HepG2 (cell line): ENCODE results near the gene MIX23. TPM values are rescaled to one million over a fixed set of nuclear protein-coding genes. Genes with fewer than 3 reads are reported as not detected.

ENCODE experiments used
- ARHGAP35 ChIP-seq: sonication (generic); formaldehyde crosslinking; IDR thresholded peaks from 2 replicates; pipeline ENCODE4 v1.9.0; 2022; ENCODE audit warnings: mild to moderate bottlenecking, inconsistent platforms, moderate library complexity, missing genetic modification reagents, borderline replicate concordance
- CCDC6 ChIP-seq: sonication (generic); formaldehyde crosslinking; IDR thresholded peaks from 2 replicates; pipeline ENCODE4 v1.8.1; 2022; ENCODE audit warnings: mild to moderate bottlenecking, missing genetic modification reagents, moderate library complexity
- DDIT3 ChIP-seq: sonication (generic); formaldehyde crosslinking; IDR thresholded peaks from 2 replicates; pipeline ENCODE4 v1.4.0; 2020; ENCODE audit warnings: mild to moderate bottlenecking, missing genetic modification reagents
- MIER2 ChIP-seq: IDR thresholded peaks from 2 replicates; pipeline ENCODE4 v1.6.1; 2016; ENCODE audit warnings: missing biosample characterization, missing genetic modification reagents
- NCOA1 ChIP-seq: sonication (generic); formaldehyde crosslinking; IDR thresholded peaks from 2 replicates; pipeline ENCODE4 v1.9.0; 2021; ENCODE audit warnings: missing genetic modification reagents
- PRDM10 ChIP-seq: sonication (generic); formaldehyde crosslinking; IDR thresholded peaks from 2 replicates; pipeline ENCODE4 v1.4.0; 2020; ENCODE audit warnings: low read depth, missing genetic modification reagents
- RARA ChIP-seq: IDR thresholded peaks from 2 replicates; pipeline ENCODE4 v1.6.1; 2016; ENCODE audit warnings: missing genetic modification reagents, missing compliant biosample characterization
- RFXAP ChIP-seq: sonication (generic); formaldehyde crosslinking; IDR thresholded peaks from 2 replicates; pipeline ENCODE4 v1.4.0; 2020; ENCODE audit warnings: missing genetic modification reagents, borderline replicate concordance
- SNAPC5 ChIP-seq: sonication (generic); formaldehyde crosslinking; IDR thresholded peaks from 2 replicates; pipeline ENCODE4 v1.8.1; 2023; ENCODE audit warnings: mild to moderate bottlenecking, missing genetic modification reagents, borderline replicate concordance
- USF2 ChIP-seq, 2 experiments: sonication (generic) in 1 of 2; formaldehyde crosslinking in 1 of 2; IDR thresholded peaks; 2 replicates each; pipeline versions ENCODE4 v1.5.1 to v1.6.1; 2011 to 2020; ENCODE audit warnings: borderline replicate concordance in 1 of 2, low read depth in 1 of 2, low read length in 1 of 2, mild to moderate bottlenecking in 1 of 2, missing genetic modification reagents in 1 of 2, moderate library complexity in 1 of 2
- ZBTB26 ChIP-seq: IDR thresholded peaks from 2 replicates; pipeline ENCODE4 v1.6.1; 2016; ENCODE audit warnings: missing compliant biosample characterization, missing genetic modification reagents, borderline replicate concordance
- ZIK1 ChIP-seq: sonication (generic); formaldehyde crosslinking; IDR thresholded peaks from 2 replicates; pipeline ENCODE4 v1.5.0; 2020; ENCODE audit warnings: mild to moderate bottlenecking, low read depth, missing genetic modification reagents, borderline replicate concordance
- ZMAT5 ChIP-seq: sonication (generic); formaldehyde crosslinking; IDR thresholded peaks from 2 replicates; pipeline ENCODE4 v1.5.0; 2020; ENCODE audit warnings: mild to moderate bottlenecking, low read depth, missing genetic modification reagents, borderline replicate concordance
- ZNF263 ChIP-seq: sonication (generic); formaldehyde crosslinking; IDR thresholded peaks from 2 replicates; pipeline ENCODE4 v1.4.0; 2020; ENCODE audit warnings: missing genetic modification reagents
- ZNF556 ChIP-seq: sonication (generic); formaldehyde crosslinking; IDR thresholded peaks from 2 replicates; pipeline ENCODE4 v1.4.0; 2020; ENCODE audit warnings: mild to moderate bottlenecking, missing genetic modification reagents, borderline replicate concordance
- ZNF710 ChIP-seq: sonication (generic); formaldehyde crosslinking; IDR thresholded peaks from 2 replicates; pipeline ENCODE4 v1.5.0; 2020; ENCODE audit warnings: mild to moderate bottlenecking, missing genetic modification reagents, borderline replicate concordance
- polyA plus RNA-seq, 8 experiments: library from polyadenylated mRNA; depleted of rRNA in 3 of 8; stranded (reverse) in 7 of 8; unstranded in 1 of 8; fragments of >200 nt; fragmentation: Illumina TruSeq in 4 of 8; extraction: Trizol in 4 of 8; gene quantifications; 2 replicates each; pipeline versions ENCODE4 v1.2.1 to v1.2.3, GENCODE V29; 2011 to 2016; ENCODE audit warnings: low read depth in 4 of 8, missing spikeins in 1 of 8, mixed read lengths in 1 of 8; ENCODE audit not compliant: insufficient read depth in 1 of 8
- total RNA-seq, 5 experiments: library from RNA; depleted of rRNA; stranded (reverse); fragments of >200 nt; fragmentation: Illumina TruSeq; extraction: Trizol; gene quantifications; 2 replicates each; pipeline ENCODE4 v1.2.3, GENCODE V29; 2016; ENCODE audit warnings: low read depth in 1 of 5

The MIX23 gene
- total and polyA plus RNA-seq, 2 of the 13 experiments (the other 11 are each of a cell fraction or from before 2014, with no cell fraction given) = 20.0 to 152 TPM

- TF ChIP-seq ZIK1 (CRISPR knock-in tag) (peak; percentile 33; the same call in 1 of the 2 replicates), MIER2 (CRISPR knock-in tag) (0 out of 2 replicates have a peak, but pooled peaks have one; percentile 65), ZNF710 (CRISPR knock-in tag) (peak; percentile 85; the same call in 1 of the 2 replicates), ZNF263 (CRISPR knock-in tag) (peak; percentile 53; the same call in 1 of the 2 replicates), CCDC6 (CRISPR knock-in tag) (peak; percentile 91), ZMAT5 (no peak), ZNF556 (CRISPR knock-in tag) (peak; percentile 95), USF2 (IDR thresholded peaks at IDR 0.05; ENCODE audit: low read depth, low read length) (no peak), USF2 (CRISPR knock-in tag; IDR thresholded peaks at IDR 0.05; ENCODE audit: borderline replicate concordance) (no peak), ARHGAP35 (CRISPR knock-in tag) (peak; percentile 58), RARA (CRISPR knock-in tag) (peak; percentile 56), DDIT3 (CRISPR knock-in tag) (no peak), NCOA1 (CRISPR knock-in tag) (peak; percentile 77; the same call in 1 of the 2 replicates), ZBTB26 (CRISPR knock-in tag) (peak; percentile 89), RFXAP (no peak; the same call in 1 of the 2 replicates), SNAPC5 (CRISPR knock-in tag) (0 out of 2 replicates have a peak, but pooled peaks have one; percentile 63), PRDM10 (peak; percentile 79; the same call in 1 of the 2 replicates)
Measured at GRCh38 chr3:122383771-122384697, 1.0 kb upstream of the MIX23 start, which contains the start of gene FAM162A (continued).
